ENCODE measurements around the gene OPA1. TPM values are rescaled to one million over a fixed set of nuclear protein-coding genes. Genes with fewer than 3 reads are reported as not detected.
"Not testable (repeated sequence)": the region's sequence is repeated elsewhere in the genome, so short reads cannot be mapped to it uniquely, and the experiment has no call there.

OPA1 gene
- total RNA-seq, 1 experiment from 2014 or later, result 76.1 TPM

GRCh38 chr3:193599393-193599792 lies 6.4 kb downstream of the OPA1 start:
- DNase-seq (ENCODE audit: low read depth in 1 of 2, low spot score in 2 of 2), result no peak
- no peaks in the 10 kb centered on the region for H3K9me3 ChIP-seq (replicated peaks)
- H3K4me1 ChIP-seq (replicated peaks), result peaks cover 7% of the 10 kb centered on the region
- no peak overlapping the region for H3K4me3 ChIP-seq
- H3K36me3 ChIP-seq, result peaks cover 29% of the 10 kb centered on the region
- no peak overlapping the region for H3K27ac ChIP-seq
- H3K27me3 ChIP-seq (replicated peaks), result no peaks in the 10 kb centered on the region

GRCh38 chr3:193605876-193606275 lies 12.9 kb downstream of the OPA1 start:
- no peak overlapping the region for H3K27ac ChIP-seq
- no peaks in the 10 kb centered on the region for H3K9me3 ChIP-seq (replicated peaks)
- 0 out of 2 replicates have a peak, but pooled peaks cover 8% of the 10 kb centered on the region for H3K36me3 ChIP-seq
- no peaks in the 10 kb centered on the region for H3K4me1 ChIP-seq (replicated peaks)
- peak; percentile 28 to 53 for DNase-seq (ENCODE audit: low read depth in 1 of 2, low spot score in 2 of 2)
- H3K4me3 ChIP-seq, result no peak overlapping the region
- no peaks in the 10 kb centered on the region; the same call in 1 of the 2 replicates for H3K27me3 ChIP-seq (replicated peaks)

GRCh38 chr3:193606892-193607291 lies 13.9 kb downstream of the OPA1 start:
- H3K4me1 ChIP-seq (replicated peaks); H3K36me3 ChIP-seq; H3K9me3 ChIP-seq (replicated peaks); H3K27me3 ChIP-seq (replicated peaks); DNase-seq (ENCODE audit: low read depth in 1 of 2, low spot score in 2 of 2); H3K4me3 ChIP-seq; H3K27ac ChIP-seq: not testable (repeated sequence)

- not testable (repeated sequence) for H3K27me3 ChIP-seq (replicated peaks); H3K4me1 ChIP-seq (replicated peaks); H3K9me3 ChIP-seq (replicated peaks); H3K4me3 ChIP-seq; DNase-seq (ENCODE audit: low read depth in 1 of 2, low spot score in 2 of 2); H3K36me3 ChIP-seq; H3K27ac ChIP-seq
Measured at GRCh38 chr3:193610516-193610915, 17.5 kb downstream of the OPA1 start.

- no peaks in the 10 kb centered on the region for H3K9me3 ChIP-seq (replicated peaks)
- no peaks in the 10 kb centered on the region for H3K4me1 ChIP-seq (replicated peaks)
- DNase-seq (ENCODE audit: low read depth in 1 of 2, low spot score in 2 of 2), result no peak
- no peaks in the 10 kb centered on the region for H3K27me3 ChIP-seq (replicated peaks)
- H3K4me3 ChIP-seq, result no peak overlapping the region
- peaks cover 19% of the 10 kb centered on the region for H3K36me3 ChIP-seq
- H3K27ac ChIP-seq, result no peak overlapping the region
Measured at GRCh38 chr3:193614430-193614829, 21.4 kb downstream of the OPA1 start.

- DNase-seq (ENCODE audit: low read depth in 1 of 2, low spot score in 2 of 2), result no peak
- peaks cover 28% of the 10 kb centered on the region for H3K36me3 ChIP-seq
- H3K27ac ChIP-seq, result no peak overlapping the region
- no peaks in the 10 kb centered on the region for H3K4me1 ChIP-seq (replicated peaks)
- no peaks in the 10 kb centered on the region for H3K9me3 ChIP-seq (replicated peaks)
- no peaks in the 10 kb centered on the region for H3K27me3 ChIP-seq (replicated peaks)
- H3K4me3 ChIP-seq, result no peak overlapping the region
Measured at GRCh38 chr3:193617628-193618027, 24.6 kb downstream of the OPA1 start.

GRCh38 chr3:193620057-193620456 lies 27.0 kb downstream of the OPA1 start:
- H3K9me3 ChIP-seq (replicated peaks), result no peaks in the 10 kb centered on the region
- H3K4me3 ChIP-seq, result no peak overlapping the region
- H3K36me3 ChIP-seq, result peaks cover 27% of the 10 kb centered on the region
- H3K27me3 ChIP-seq (replicated peaks), result no peaks in the 10 kb centered on the region
- DNase-seq (ENCODE audit: low read depth in 1 of 2, low spot score in 2 of 2), result no peak
- H3K27ac ChIP-seq, result no peak overlapping the region
- no peaks in the 10 kb centered on the region for H3K4me1 ChIP-seq (replicated peaks)

- H3K9me3 ChIP-seq (replicated peaks), result no peaks in the 10 kb centered on the region
- peak in 1 of 2 experiments; percentile 7 for DNase-seq (ENCODE audit: low read depth in 1 of 2, low spot score in 2 of 2)
- no peaks in the 10 kb centered on the region for H3K27me3 ChIP-seq (replicated peaks)
- peaks cover 25% of the 10 kb centered on the region for H3K36me3 ChIP-seq
- H3K27ac ChIP-seq, result no peak overlapping the region
- H3K4me3 ChIP-seq, result no peak overlapping the region
- H3K4me1 ChIP-seq (replicated peaks), result no peaks in the 10 kb centered on the region
Measured at GRCh38 chr3:193620650-193621049, 27.6 kb downstream of the OPA1 start.

GRCh38 chr3:193621127-193621526 lies 28.1 kb downstream of the OPA1 start:
- H3K9me3 ChIP-seq (replicated peaks), result no peaks in the 10 kb centered on the region
- H3K27ac ChIP-seq, result no peak overlapping the region
- no peaks in the 10 kb centered on the region for H3K4me1 ChIP-seq (replicated peaks)
- H3K4me3 ChIP-seq, result no peak overlapping the region
- no peak for DNase-seq (ENCODE audit: low read depth in 1 of 2, low spot score in 2 of 2)
- peaks cover 29% of the 10 kb centered on the region for H3K36me3 ChIP-seq
- H3K27me3 ChIP-seq (replicated peaks), result no peaks in the 10 kb centered on the region

- no peak for DNase-seq (ENCODE audit: low read depth in 1 of 2, low spot score in 2 of 2)
Measured at GRCh38 chr3:193630005-193630404, 37.0 kb downstream of the OPA1 start.

GRCh38 chr3:193637831-193638230 lies 44.8 kb downstream of the OPA1 start:
- DNase-seq (ENCODE audit: low read depth in 1 of 2, low spot score in 2 of 2), result no peak
- peaks cover 42% of the 10 kb centered on the region for H3K36me3 ChIP-seq

More at GRCh38 chr3:193630005-193630404, 37.0 kb downstream of the OPA1 start:
- Histone ChIP-seq H3K9me3 (replicated peaks) (no peaks in the 10 kb centered on the region), H3K4me1 (replicated peaks) (no peaks in the 10 kb centered on the region), H3K4me3 (no peak overlapping the region), H3K36me3 (peaks cover 10% of the 10 kb centered on the region; the same call in 1 of the 2 replicates), H3K27ac (no peak overlapping the region), H3K27me3 (replicated peaks) (no peaks in the 10 kb centered on the region)

GRCh38 chr3:193638833-193639232 lies 45.8 kb downstream of the OPA1 start:
- no peak overlapping the region for H3K27ac ChIP-seq
- no peaks in the 10 kb centered on the region for H3K9me3 ChIP-seq (replicated peaks)
- H3K4me1 ChIP-seq (replicated peaks), result no peaks in the 10 kb centered on the region
- no peaks in the 10 kb centered on the region for H3K27me3 ChIP-seq (replicated peaks)
- peaks cover 50% of the 10 kb centered on the region for H3K36me3 ChIP-seq
- DNase-seq (ENCODE audit: low read depth in 1 of 2, low spot score in 2 of 2), result no peak
- no peak overlapping the region for H3K4me3 ChIP-seq

More at GRCh38 chr3:193637831-193638230, 44.8 kb downstream of the OPA1 start:
- H3K27ac ChIP-seq, result no peak overlapping the region
- H3K4me3 ChIP-seq, result no peak overlapping the region
- H3K4me1 ChIP-seq (replicated peaks), result no peaks in the 10 kb centered on the region
- no peaks in the 10 kb centered on the region for H3K9me3 ChIP-seq (replicated peaks)
- no peaks in the 10 kb centered on the region for H3K27me3 ChIP-seq (replicated peaks)

GRCh38 chr3:193640165-193640715 lies 47.2 kb downstream of the OPA1 start:
- Histone ChIP-seq H3K36me3 (peaks cover 61% of the 10 kb centered on the region), H3K27ac (no peak overlapping the region), H3K4me3 (no peak overlapping the region), H3K27me3 (replicated peaks) (no peaks in the 10 kb centered on the region), H3K9me3 (replicated peaks) (no peaks in the 10 kb centered on the region), H3K4me1 (replicated peaks) (no peaks in the 10 kb centered on the region)
- DNase-seq (ENCODE audit: low read depth in 1 of 2, low spot score in 2 of 2), result no peak

GRCh38 chr3:193640728-193641439 lies 47.9 kb downstream of the OPA1 start:
- Histone ChIP-seq H3K27ac (no peak overlapping the region), H3K36me3 (peaks cover 65% of the 10 kb centered on the region), H3K4me3 (no peak overlapping the region), H3K9me3 (replicated peaks) (no peaks in the 10 kb centered on the region), H3K27me3 (replicated peaks) (no peaks in the 10 kb centered on the region), H3K4me1 (replicated peaks) (no peaks in the 10 kb centered on the region)
- DNase-seq (ENCODE audit: low read depth in 1 of 2, low spot score in 2 of 2), result no peak
